ENCODE measurements around the gene PCDHGA6.

DNA sequence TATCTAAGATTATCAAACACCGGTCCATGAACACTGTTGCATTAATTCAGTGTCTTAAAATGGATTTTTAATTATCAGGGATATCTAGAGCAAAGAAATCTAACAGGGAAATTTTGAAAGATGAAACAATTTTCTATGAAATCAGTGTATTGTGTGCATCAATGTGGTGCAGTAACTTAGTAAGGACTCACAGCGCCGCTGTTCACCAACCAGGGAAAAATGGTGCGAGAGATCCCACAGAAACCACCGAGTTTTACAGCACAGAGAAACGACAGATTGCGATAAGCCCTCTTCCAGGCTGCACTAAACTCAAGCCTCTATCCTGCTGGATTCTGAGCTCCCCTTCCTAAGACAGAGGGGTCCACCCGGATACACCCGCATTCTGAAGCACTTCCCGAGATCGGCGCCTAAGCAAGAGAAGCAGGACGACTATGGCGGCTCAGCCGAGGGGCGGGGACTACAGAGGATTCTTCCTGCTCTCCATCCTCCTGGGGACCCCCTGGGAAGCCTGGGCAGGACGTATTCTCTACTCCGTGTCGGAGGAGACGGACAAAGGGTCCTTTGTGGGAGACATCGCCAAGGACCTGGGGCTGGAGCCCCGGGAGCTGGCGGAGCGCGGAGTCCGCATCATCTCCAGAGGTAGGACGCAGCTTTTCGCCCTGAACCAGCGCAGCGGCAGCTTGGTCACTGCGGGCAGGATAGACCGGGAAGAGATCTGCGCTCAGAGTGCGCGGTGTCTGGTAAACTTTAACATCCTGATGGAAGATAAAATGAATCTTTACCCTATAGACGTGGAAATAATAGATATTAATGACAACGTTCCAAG, 9.0 kb downstream of the PCDHGA6 start, which contains the start of gene PCDHGA7:
- TF ChIP-seq CTCF (IDR thresholded peaks at IDR 0.05; ENCODE audit: low read length) (peak; percentile 76), EZH2phosphoT487 (IDR thresholded peaks at IDR 0.05; ENCODE audit: low read length) (no peak)
